ENCODE measurements around the gene SLF2. TPM values are rescaled to one million over a fixed set of nuclear protein-coding genes. Genes with fewer than 3 reads are reported as not detected.
A peak's percentile ranks its signal among the peaks of the same experiment; 100 is the strongest.

Gene SLF2
- total and polyA plus RNA-seq, 2 of the 13 experiments (the other 11 are each of a cell fraction or from before 2014, with no cell fraction given), result 12.2 to 48.1 TPM

DNA sequence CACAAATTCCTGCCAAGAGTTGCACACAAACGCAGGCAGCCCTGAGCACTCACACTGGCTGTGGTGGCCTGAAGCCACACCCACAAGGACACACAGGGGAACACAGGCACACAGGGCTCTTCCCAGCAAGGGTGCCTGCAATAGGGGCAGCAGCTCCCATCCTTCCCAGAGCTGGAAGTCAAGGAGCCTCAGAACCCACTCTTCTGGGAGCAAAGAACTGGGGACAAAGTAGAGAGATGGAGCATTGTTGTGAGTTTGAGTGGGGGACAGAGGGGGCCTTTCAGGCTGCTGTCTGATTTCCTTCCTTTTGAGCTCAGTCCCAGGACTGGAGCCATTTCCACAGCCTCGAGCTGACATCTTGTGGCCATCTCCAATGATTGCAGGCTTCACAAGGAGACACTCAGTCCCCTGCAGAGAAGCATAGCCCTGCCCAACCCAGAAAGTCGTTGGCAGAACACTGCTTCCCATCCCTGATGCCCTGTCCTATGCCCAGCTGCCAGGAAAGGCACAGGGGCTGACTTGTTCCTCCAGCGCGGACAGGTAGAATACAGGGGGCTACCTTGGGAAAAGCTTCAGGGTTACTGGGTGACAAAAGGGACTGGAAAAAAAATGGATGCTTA, 34.4 kb upstream of the SLF2 start (continued):
- TF ChIP-seq, protein P1, sequence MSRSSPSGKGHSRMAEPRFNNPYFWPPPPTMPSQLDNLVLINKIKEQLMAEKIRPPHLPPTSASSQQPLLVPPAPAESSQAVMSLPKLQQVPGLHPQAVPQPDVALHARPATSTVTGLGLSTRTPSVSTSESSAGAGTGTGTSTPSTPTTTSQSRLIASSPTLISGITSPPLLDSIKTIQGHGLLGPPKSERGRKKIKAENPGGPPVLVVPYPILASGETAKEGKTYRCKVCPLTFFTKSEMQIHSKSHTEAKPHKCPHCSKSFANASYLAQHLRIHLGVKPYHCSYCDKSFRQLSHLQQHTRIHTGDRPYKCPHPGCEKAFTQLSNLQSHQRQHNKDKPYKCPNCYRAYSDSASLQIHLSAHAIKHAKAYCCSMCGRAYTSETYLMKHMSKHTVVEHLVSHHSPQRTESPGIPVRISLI (CRISPR knock-in tag; IDR thresholded peaks at IDR 0.05; ENCODE audit: borderline replicate concordance), result 0 out of 2 replicates have a peak, but pooled peaks have one; percentile 27
- no peak for TF ChIP-seq ZNF3 (CRISPR knock-in tag; IDR thresholded peaks at IDR 0.05)
- TF ChIP-seq, protein P2, sequence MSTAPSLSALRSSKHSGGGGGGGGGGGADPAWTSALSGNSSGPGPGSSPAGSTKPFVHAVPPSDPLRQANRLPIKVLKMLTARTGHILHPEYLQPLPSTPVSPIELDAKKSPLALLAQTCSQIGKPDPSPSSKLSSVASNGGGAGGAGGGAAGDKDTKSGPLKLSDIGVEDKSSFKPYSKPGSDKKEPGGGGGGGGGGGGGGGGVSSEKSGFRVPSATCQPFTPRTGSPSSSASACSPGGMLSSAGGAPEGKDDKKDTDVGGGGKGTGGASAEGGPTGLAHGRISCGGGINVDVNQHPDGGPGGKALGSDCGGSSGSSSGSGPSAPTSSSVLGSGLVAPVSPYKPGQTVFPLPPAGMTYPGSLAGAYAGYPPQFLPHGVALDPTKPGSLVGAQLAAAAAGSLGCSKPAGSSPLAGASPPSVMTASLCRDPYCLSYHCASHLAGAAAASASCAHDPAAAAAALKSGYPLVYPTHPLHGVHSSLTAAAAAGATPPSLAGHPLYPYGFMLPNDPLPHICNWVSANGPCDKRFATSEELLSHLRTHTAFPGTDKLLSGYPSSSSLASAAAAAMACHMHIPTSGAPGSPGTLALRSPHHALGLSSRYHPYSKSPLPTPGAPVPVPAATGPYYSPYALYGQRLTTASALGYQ (CRISPR knock-in tag; IDR thresholded peaks at IDR 0.05), result no peak
- TF ChIP-seq, protein P3, sequence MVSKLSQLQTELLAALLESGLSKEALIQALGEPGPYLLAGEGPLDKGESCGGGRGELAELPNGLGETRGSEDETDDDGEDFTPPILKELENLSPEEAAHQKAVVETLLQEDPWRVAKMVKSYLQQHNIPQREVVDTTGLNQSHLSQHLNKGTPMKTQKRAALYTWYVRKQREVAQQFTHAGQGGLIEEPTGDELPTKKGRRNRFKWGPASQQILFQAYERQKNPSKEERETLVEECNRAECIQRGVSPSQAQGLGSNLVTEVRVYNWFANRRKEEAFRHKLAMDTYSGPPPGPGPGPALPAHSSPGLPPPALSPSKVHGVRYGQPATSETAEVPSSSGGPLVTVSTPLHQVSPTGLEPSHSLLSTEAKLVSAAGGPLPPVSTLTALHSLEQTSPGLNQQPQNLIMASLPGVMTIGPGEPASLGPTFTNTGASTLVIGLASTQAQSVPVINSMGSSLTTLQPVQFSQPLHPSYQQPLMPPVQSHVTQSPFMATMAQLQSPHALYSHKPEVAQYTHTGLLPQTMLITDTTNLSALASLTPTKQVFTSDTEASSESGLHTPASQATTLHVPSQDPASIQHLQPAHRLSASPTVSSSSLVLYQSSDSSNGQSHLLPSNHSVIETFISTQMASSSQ (IDR thresholded peaks at IDR 0.05; ENCODE audit: low read depth), result no peak
- TF ChIP-seq, protein P3 (CRISPR knock-in tag; IDR thresholded peaks at IDR 0.05; ENCODE audit: borderline replicate concordance), result no peak
- TF ChIP-seq, protein P4, sequence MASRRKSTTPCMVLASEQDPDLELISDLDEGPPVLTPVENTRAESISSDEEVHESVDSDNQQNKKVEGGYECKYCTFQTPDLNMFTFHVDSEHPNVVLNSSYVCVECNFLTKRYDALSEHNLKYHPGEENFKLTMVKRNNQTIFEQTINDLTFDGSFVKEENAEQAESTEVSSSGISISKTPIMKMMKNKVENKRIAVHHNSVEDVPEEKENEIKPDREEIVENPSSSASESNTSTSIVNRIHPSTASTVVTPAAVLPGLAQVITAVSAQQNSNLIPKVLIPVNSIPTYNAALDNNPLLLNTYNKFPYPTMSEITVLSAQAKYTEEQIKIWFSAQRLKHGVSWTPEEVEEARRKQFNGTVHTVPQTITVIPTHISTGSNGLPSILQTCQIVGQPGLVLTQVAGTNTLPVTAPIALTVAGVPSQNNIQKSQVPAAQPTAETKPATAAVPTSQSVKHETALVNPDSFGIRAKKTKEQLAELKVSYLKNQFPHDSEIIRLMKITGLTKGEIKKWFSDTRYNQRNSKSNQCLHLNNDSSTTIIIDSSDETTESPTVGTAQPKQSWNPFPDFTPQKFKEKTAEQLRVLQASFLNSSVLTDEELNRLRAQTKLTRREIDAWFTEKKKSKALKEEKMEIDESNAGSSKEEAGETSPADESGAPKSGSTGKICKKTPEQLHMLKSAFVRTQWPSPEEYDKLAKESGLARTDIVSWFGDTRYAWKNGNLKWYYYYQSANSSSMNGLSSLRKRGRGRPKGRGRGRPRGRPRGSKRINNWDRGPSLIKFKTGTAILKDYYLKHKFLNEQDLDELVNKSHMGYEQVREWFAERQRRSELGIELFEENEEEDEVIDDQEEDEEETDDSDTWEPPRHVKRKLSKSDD (CRISPR knock-in tag; IDR thresholded peaks at IDR 0.05; ENCODE audit: low read depth), result no peak
- 0 out of 2 replicates have a peak, but pooled peaks have one; percentile 49 for TF ChIP-seq HOXA5 (CRISPR knock-in tag; IDR thresholded peaks at IDR 0.05)
- TF ChIP-seq ZFP37 (CRISPR knock-in tag; IDR thresholded peaks at IDR 0.05; ENCODE audit: borderline replicate concordance), result no peak
- no peak for TF ChIP-seq SP1 (IDR thresholded peaks at IDR 0.05)
- peak; percentile 40; the same call in 1 of the 2 replicates for TF ChIP-seq SP1 (CRISPR knock-in tag; IDR thresholded peaks at IDR 0.05)
- TF ChIP-seq REPIN1 (CRISPR knock-in tag; IDR thresholded peaks at IDR 0.05; ENCODE audit: borderline replicate concordance, low read depth), result peak; percentile 31; the same call in 1 of the 2 replicates
- no peak for TF ChIP-seq ZBTB7A (CRISPR knock-in tag; IDR thresholded peaks at IDR 0.05)
- TF ChIP-seq, protein P5, sequence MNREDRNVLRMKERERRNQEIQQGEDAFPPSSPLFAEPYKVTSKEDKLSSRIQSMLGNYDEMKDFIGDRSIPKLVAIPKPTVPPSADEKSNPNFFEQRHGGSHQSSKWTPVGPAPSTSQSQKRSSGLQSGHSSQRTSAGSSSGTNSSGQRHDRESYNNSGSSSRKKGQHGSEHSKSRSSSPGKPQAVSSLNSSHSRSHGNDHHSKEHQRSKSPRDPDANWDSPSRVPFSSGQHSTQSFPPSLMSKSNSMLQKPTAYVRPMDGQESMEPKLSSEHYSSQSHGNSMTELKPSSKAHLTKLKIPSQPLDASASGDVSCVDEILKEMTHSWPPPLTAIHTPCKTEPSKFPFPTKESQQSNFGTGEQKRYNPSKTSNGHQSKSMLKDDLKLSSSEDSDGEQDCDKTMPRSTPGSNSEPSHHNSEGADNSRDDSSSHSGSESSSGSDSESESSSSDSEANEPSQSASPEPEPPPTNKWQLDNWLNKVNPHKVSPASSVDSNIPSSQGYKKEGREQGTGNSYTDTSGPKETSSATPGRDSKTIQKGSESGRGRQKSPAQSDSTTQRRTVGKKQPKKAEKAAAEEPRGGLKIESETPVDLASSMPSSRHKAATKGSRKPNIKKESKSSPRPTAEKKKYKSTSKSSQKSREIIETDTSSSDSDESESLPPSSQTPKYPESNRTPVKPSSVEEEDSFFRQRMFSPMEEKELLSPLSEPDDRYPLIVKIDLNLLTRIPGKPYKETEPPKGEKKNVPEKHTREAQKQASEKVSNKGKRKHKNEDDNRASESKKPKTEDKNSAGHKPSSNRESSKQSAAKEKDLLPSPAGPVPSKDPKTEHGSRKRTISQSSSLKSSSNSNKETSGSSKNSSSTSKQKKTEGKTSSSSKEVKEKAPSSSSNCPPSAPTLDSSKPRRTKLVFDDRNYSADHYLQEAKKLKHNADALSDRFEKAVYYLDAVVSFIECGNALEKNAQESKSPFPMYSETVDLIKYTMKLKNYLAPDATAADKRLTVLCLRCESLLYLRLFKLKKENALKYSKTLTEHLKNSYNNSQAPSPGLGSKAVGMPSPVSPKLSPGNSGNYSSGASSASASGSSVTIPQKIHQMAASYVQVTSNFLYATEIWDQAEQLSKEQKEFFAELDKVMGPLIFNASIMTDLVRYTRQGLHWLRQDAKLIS (CRISPR knock-in tag; IDR thresholded peaks at IDR 0.05), result no peak
- peak; percentile 29 for TF ChIP-seq PPARG (CRISPR knock-in tag; conservative IDR thresholded peaks at IDR 0.05)

All from HepG2 (cell line).